D721Med (cell line): ENCODE data around the gene COMMD2.

Experiments
- DNase-seq: peaks from one replicate; pipeline ENCODE4 v3.0.0; 2011; ENCODE audit warnings: low spot score; ENCODE audit not compliant: insufficient read length
- FAIRE-seq: peaks from 2 replicates; lab custom pipeline; 2011; peaks lifted over from hg19 to GRCh38; lab: Jason Lieb, UNC
- CTCF ChIP-seq: IDR thresholded peaks from 2 replicates; pipeline ENCODE4 v1.5.1; 2012; ENCODE audit warnings: mild to moderate bottlenecking, control low read depth; ENCODE audit not compliant: insufficient read depth; ENCODE audit errors: missing control alignments

COMMD2 gene

DNA sequence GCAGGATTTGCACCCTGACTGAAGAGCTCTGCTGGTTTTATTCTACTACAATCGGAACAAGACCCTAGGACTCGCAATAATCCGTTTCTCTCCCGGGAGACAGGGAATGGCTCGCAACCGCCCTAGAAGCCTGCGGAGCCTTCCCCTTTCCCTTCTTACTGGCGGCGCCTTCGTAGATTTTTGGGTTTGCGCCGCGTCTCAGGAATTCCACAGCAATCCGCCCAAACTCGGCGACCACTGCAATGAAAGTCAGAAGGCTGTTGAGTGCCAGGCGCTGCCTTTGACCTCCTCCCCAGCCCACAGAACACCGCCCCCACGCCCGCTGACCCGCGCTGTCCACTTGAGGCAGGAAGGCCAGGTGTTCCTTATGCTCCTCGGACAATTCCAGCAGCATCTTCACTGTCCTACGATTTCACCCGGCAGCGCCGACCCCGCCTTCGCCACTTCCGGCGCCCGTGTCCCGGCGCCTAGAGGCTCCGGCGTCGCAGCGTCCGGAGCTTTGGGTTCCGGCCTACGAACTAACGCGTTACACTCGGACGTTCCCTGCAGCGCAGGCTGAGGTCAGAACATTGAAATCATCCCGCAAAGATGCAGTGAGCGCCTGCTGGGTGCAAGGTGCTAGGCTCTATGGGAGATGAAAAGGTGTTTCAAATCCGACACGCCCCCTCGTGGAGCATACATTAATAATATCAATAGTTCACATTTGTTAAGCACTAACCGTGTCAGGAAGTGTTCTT is at the start of gene COMMD2:
TSS of gene COMMD2 (minus strand) at position 439 of the 737 bp plus-strand sequence. CDS start at position 394, 45 bp downstream.
- DNase-seq (peak; percentile 28), FAIRE-seq (no peak)
- peak; percentile 29 for TF ChIP-seq CTCF

DNA sequence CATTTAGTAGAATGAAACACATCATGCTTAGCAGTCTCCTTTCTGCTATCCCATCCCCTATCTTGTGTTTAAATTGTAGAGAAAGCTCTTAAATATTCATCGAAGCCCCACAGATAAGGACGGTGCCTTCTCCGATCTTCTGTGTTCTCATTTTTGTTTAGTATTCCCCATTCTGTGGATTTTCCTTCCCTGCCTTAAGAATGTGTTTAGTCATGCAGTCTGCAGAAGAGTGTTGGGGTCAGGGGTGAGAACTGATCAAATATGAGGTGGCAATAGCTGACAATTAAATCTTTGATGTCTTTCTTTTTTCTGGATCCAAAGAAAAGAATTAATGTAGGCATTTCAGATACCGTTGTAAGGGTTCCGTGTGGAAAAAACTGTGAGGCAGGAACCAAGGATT is 49.4 kb upstream of the COMMD2 start:
- FAIRE-seq (no peak), DNase-seq (no peak)
- TF ChIP-seq CTCF: no peak

DNA sequence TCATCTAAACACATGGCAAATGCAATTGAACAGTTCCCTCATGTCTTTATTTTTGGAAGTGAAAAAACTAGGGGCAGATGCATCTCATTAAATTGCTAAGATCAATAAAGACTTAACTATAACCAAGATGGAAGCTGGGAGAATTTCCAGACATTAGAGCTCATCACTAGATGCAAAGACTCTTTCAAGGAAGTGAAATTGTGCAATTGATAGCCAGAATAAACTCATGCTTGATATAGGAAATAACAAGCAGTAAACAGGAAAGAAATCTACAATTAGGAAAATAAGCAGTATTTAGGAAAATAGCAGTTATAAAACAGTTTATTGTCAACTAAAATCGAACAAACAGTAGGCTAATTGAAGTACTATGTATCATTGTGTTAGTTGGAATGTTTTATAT is 48.9 kb upstream of the COMMD2 start:
- no peak for DNase-seq
- no peak for TF ChIP-seq CTCF
- no peak for FAIRE-seq

- TF ChIP-seq CTCF: no peak
- no peak for DNase-seq
- FAIRE-seq: no peak
Measured at GRCh38 chr3:149800693-149801092, 48.4 kb upstream of the COMMD2 start.

DNA sequence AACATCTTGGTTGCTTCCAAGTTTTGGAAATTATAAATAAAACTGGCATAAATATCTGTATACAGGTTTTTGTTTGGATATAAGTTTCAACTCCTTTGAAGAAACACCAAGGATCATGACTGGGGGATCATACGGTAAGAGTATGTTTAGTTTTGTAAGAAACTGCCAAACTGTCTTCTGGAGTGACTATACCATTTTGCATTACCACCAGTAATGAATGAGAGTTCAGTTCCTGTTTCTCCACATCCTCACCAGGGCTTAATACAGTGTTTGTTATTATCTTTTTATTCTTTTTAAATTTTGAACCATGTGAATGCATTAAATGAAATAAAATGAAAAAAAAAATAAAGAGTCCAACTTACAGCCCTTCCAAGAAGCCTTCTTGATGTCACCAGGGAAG is 43.7 kb upstream of the COMMD2 start:
- no peak for DNase-seq
- FAIRE-seq: no peak
- no peak for TF ChIP-seq CTCF

GRCh38 chr3:149792452-149793270 is 40.4 kb upstream of the COMMD2 start, which contains the start of gene ANKUB1:
Gene ANKUB1, minus strand, starts transcription at chr3:149792554. Its CDS starts 188 bp downstream, at chr3:149792366.
- FAIRE-seq: no peak
- TF ChIP-seq CTCF: no peak
- DNase-seq: no peak
